Measurements from ENCODE around the gene ZHX3.

GRCh38 chr20:41345729-41346067, 28.2 kb upstream of the ZHX3 start:
- TF ChIP-seq POLR2A (IDR thresholded peaks at IDR 0.05): no peak
- TF ChIP-seq CTCF (IDR thresholded peaks at IDR 0.05): no peak
- TF ChIP-seq EP300 (IDR thresholded peaks at IDR 0.05): no peak

Data from stomach (tissue), 4 donors.